ENCODE results near the gene IFNA14. TPM values are rescaled to one million over a fixed set of nuclear protein-coding genes. Genes with fewer than 3 reads are reported as not detected.

Gene IFNA14
- total RNA-seq (not detected in 2 replicates), polyA plus RNA-seq (not detected in 2 replicates)

- H3K36me3 ChIP-seq (replicated peaks; ENCODE audit: insufficient read depth, low read depth) = no peaks in the 10 kb centered on the region
- no peak within 1 kb of the TSS for H2AFZ ChIP-seq
- no peaks in the 10 kb centered on the region for H3K79me2 ChIP-seq
- 85% methylated on average over 2 of the region's 2 CpGs for WGBS (ENCODE audit: low lambda C conversion rate, missing lambda C conversion rate)
- DNase-seq (ENCODE audit: low spot score) = no peak
- no peak within 1 kb of the TSS for H3K4me2 ChIP-seq
- H3K4me1 ChIP-seq (ENCODE audit: insufficient read depth) = no peaks in the 10 kb centered on the region
- H3K27ac ChIP-seq = no peak within 1 kb of the TSS
- no peak within 1 kb of the TSS for H3K4me3 ChIP-seq
- H3K9me3 ChIP-seq (ENCODE audit: low read depth) = no peaks in the 10 kb centered on the region
- peaks cover 14% of the 10 kb centered on the region for H3K27me3 ChIP-seq
- TF ChIP-seq EZH2phosphoT487 (IDR thresholded peaks at IDR 0.05; ENCODE audit: low read depth, severe bottlenecking, unreplicated experiment) (no peak), EZH2 (IDR thresholded peaks at IDR 0.05; ENCODE audit: borderline replicate concordance) (no peak), CTCF (IDR thresholded peaks at IDR 0.05; ENCODE audit: poor library complexity) (no peak)
- no peaks in the 10 kb centered on the region for H4K20me1 ChIP-seq (ENCODE audit: insufficient read depth, poor library complexity, severe bottlenecking)
- no peaks in the 10 kb centered on the region for H3K9me2 ChIP-seq (replicated peaks; ENCODE audit: insufficient read depth)
Observed at GRCh38 chr9:21239911-21240310, at the start of gene IFNA14. Gene IFNA14 (minus strand): TSS chr9:21240005. CDS start chr9:21239935, 70 bp downstream.

GRCh38 chr9:21287280-21287679, 47.5 kb upstream of the IFNA14 start:
- 71% methylated on average over 3 of the region's 3 CpGs for WGBS (ENCODE audit: low lambda C conversion rate, missing lambda C conversion rate)
- TF ChIP-seq CTCF (IDR thresholded peaks at IDR 0.05; ENCODE audit: poor library complexity) (no peak), EZH2phosphoT487 (IDR thresholded peaks at IDR 0.05; ENCODE audit: low read depth, severe bottlenecking, unreplicated experiment) (no peak), EZH2 (IDR thresholded peaks at IDR 0.05; ENCODE audit: borderline replicate concordance) (no peak)

GRCh38 chr9:21286659-21287058, 46.9 kb upstream of the IFNA14 start:
- Histone ChIP-seq H3K27me3 (peaks cover 5% of the 10 kb centered on the region), H3K27ac (no peak overlapping the region), H3K4me2 (no peak overlapping the region), H3K9me2 (replicated peaks; ENCODE audit: insufficient read depth) (no peaks in the 10 kb centered on the region), H3K9me3 (ENCODE audit: low read depth) (no peaks in the 10 kb centered on the region), H2AFZ (no peak overlapping the region), H4K20me1 (ENCODE audit: insufficient read depth, poor library complexity, severe bottlenecking) (no peaks in the 10 kb centered on the region), H3K4me3 (no peak overlapping the region), H3K36me3 (replicated peaks; ENCODE audit: insufficient read depth, low read depth) (no peaks in the 10 kb centered on the region), H3K4me1 (ENCODE audit: insufficient read depth) (no peaks in the 10 kb centered on the region), H3K79me2 (no peaks in the 10 kb centered on the region)
- DNase-seq (ENCODE audit: low spot score) = no peak
- TF ChIP-seq EZH2phosphoT487 (IDR thresholded peaks at IDR 0.05; ENCODE audit: low read depth, severe bottlenecking, unreplicated experiment) (no peak), CTCF (IDR thresholded peaks at IDR 0.05; ENCODE audit: poor library complexity) (no peak), EZH2 (IDR thresholded peaks at IDR 0.05; ENCODE audit: borderline replicate concordance) (no peak)
- 84% methylated on average over 5 of the region's 5 CpGs for WGBS (ENCODE audit: low lambda C conversion rate, missing lambda C conversion rate)

More at GRCh38 chr9:21287280-21287679, 47.5 kb upstream of the IFNA14 start:
- H3K4me2 ChIP-seq = no peak overlapping the region
- H2AFZ ChIP-seq = no peak overlapping the region
- no peaks in the 10 kb centered on the region for H3K36me3 ChIP-seq (replicated peaks; ENCODE audit: insufficient read depth, low read depth)
- peaks cover 5% of the 10 kb centered on the region for H3K27me3 ChIP-seq
- no peak overlapping the region for H3K4me3 ChIP-seq
- DNase-seq (ENCODE audit: low spot score) = no peak
- H4K20me1 ChIP-seq (ENCODE audit: insufficient read depth, poor library complexity, severe bottlenecking) = no peaks in the 10 kb centered on the region
- H3K9me3 ChIP-seq (ENCODE audit: low read depth) = no peaks in the 10 kb centered on the region
- H3K79me2 ChIP-seq = no peaks in the 10 kb centered on the region
- no peaks in the 10 kb centered on the region for H3K4me1 ChIP-seq (ENCODE audit: insufficient read depth)
- H3K27ac ChIP-seq = no peak overlapping the region
- no peaks in the 10 kb centered on the region for H3K9me2 ChIP-seq (replicated peaks; ENCODE audit: insufficient read depth)

- Histone ChIP-seq H3K4me3 (no peak overlapping the region), H4K20me1 (ENCODE audit: insufficient read depth, poor library complexity, severe bottlenecking) (no peaks in the 10 kb centered on the region), H3K4me1 (ENCODE audit: insufficient read depth) (no peaks in the 10 kb centered on the region), H3K9me2 (replicated peaks; ENCODE audit: insufficient read depth) (no peaks in the 10 kb centered on the region), H2AFZ (no peak overlapping the region), H3K27ac (no peak overlapping the region), H3K36me3 (replicated peaks; ENCODE audit: insufficient read depth, low read depth) (no peaks in the 10 kb centered on the region), H3K27me3 (peaks cover 6% of the 10 kb centered on the region), H3K4me2 (no peak overlapping the region), H3K9me3 (ENCODE audit: low read depth) (no peaks in the 10 kb centered on the region), H3K79me2 (no peaks in the 10 kb centered on the region)
- TF ChIP-seq EZH2phosphoT487 (IDR thresholded peaks at IDR 0.05; ENCODE audit: low read depth, severe bottlenecking, unreplicated experiment) = no peak
- no peak for TF ChIP-seq EZH2 (IDR thresholded peaks at IDR 0.05; ENCODE audit: borderline replicate concordance)
- no peak for TF ChIP-seq CTCF (IDR thresholded peaks at IDR 0.05; ENCODE audit: poor library complexity)
- no peak for DNase-seq (ENCODE audit: low spot score)
- 94% methylated on average over 5 of the region's 5 CpGs for WGBS (ENCODE audit: low lambda C conversion rate, missing lambda C conversion rate)
Observed at GRCh38 chr9:21286099-21286498, 46.3 kb upstream of the IFNA14 start.

Measured in hepatocyte (in vitro differentiated cells).